A673 (cell line): ENCODE results near the gene ARHGAP24. TPM values are rescaled to one million over a fixed set of nuclear protein-coding genes. Genes with fewer than 3 reads are reported as not detected.

Experiments
- BruUV-seq: library from RNA; stranded (reverse); fragments of 400-500 nt; replicated peaks from 2 replicates; lab custom pipeline; 2021; lab: Mats Ljungman, UMichigan
- CTCF ChIA-PET: fragments of 300-600 bp; sonication (Branson Sonifier 250); formaldehyde crosslinking; loops from one replicate; lab custom pipeline; 2022; ENCODE audit warnings: antibody characterized with exemption; lab: Charles Lee
- POLR2A ChIA-PET: fragments of 300-600 bp; sonication (Branson Sonifier 250); formaldehyde crosslinking; loops from one replicate; lab custom pipeline; 2022; ENCODE audit warnings: antibody characterized with exemption; ENCODE audit not compliant: low non-redundant PET; lab: Charles Lee
- DNase-seq: peaks from one replicate; pipeline ENCODE4 v3.0.0-alpha.2; 2015; ENCODE audit warnings: low spot score
- H3K27ac ChIP-seq: fragments of 200-600 bp; sonication (generic); 2 replicates; pipeline ENCODE4 v1.5.1; 2016; ENCODE audit warnings: mixed run types, low read depth, mild to moderate bottlenecking, mixed read lengths, antibody characterized with exemption, low read length; ENCODE audit not compliant: poor library complexity, severe bottlenecking
- H3K27me3 ChIP-seq: fragments of 200-600 bp; sonication (generic); replicated peaks from 2 replicates; pipeline ENCODE4 v1.6.1; 2017; ENCODE audit warnings: mixed run types, low read depth, mild to moderate bottlenecking, mixed read lengths, antibody characterized with exemption, low read length; ENCODE audit not compliant: insufficient read depth, poor library complexity
- H3K36me3 ChIP-seq: fragments of 200-600 bp; sonication (generic); 2 replicates; pipeline ENCODE4 v1.6.1; 2016; ENCODE audit warnings: mixed run types, mild to moderate bottlenecking, mixed read lengths, antibody characterized with exemption, low read length; ENCODE audit not compliant: insufficient read depth, poor library complexity, severe bottlenecking
- H3K4me1 ChIP-seq: fragments of 200-600 bp; sonication (generic); 2 replicates; pipeline ENCODE4 v1.6.1; 2017; ENCODE audit warnings: mixed run types, mild to moderate bottlenecking, mixed read lengths, antibody characterized with exemption, low read length; ENCODE audit not compliant: insufficient read depth, poor library complexity, severe bottlenecking
- H3K4me3 ChIP-seq: fragments of 200-600 bp; sonication (generic); 2 replicates; pipeline ENCODE4 v1.5.1; 2016; ENCODE audit warnings: low read depth, mixed run types, mild to moderate bottlenecking, mixed read lengths, low read length; ENCODE audit not compliant: poor library complexity, severe bottlenecking
- H3K9me3 ChIP-seq: fragments of 200-600 bp; sonication (generic); 2 replicates; pipeline ENCODE4 v1.6.1; 2016; ENCODE audit warnings: mixed run types, low read depth, mild to moderate bottlenecking, mixed read lengths, antibody characterized with exemption, low read length; ENCODE audit not compliant: poor library complexity, severe bottlenecking
- CTCF ChIP-seq: fragments of 300-800, 200-600 bp; sonication (generic); conservative IDR thresholded peaks from 2 replicates; pipeline ENCODE4 v1.5.1; 2017; ENCODE audit warnings: low read depth, mild to moderate bottlenecking, antibody characterized with exemption, low read length, moderate library complexity, mixed read lengths
- EZH2 ChIP-seq: fragments of 200-600 bp; sonication (generic); IDR thresholded peaks from 2 replicates; pipeline ENCODE4 v1.6.1; 2017; ENCODE audit warnings: borderline replicate concordance, low read depth, mild to moderate bottlenecking, mixed read lengths, antibody characterized with exemption, low read length; ENCODE audit not compliant: poor library complexity, severe bottlenecking
- intact Hi-C: fragments of 100-400 bp; cut with micrococcal nuclease; formaldehyde crosslinking; loops from one replicate; pipeline ENCODE4 v1.10.0; 2022; ENCODE audit not compliant: unreplicated experiment
- total RNA-seq: library from RNA; stranded (reverse); gene quantifications from 2 replicates; pipeline ENCODE4 v1.2.3, GENCODE V29; 2021

Gene ARHGAP24
- total RNA-seq, 1 experiment from 2014 or later: 5.8 TPM

- intact Hi-C loops: no loop called here
- Histone ChIP-seq H3K4me1 (no peaks in the 10 kb centered on the region), H3K36me3 (no peaks in the 10 kb centered on the region), H3K27me3 (no peaks in the 10 kb centered on the region), H3K9me3 (no peaks in the 10 kb centered on the region), H3K27ac (no peak overlapping the region), H3K4me3 (no peak overlapping the region)
- ChIA-PET CTCF (no interaction called here), POLR2A (no interaction called here)
- no peak for TF ChIP-seq EZH2
- no peak for TF ChIP-seq CTCF
- no peak for DNase-seq
- BruUV-seq: no TSS peak
Measured at GRCh38 chr4:85696661-85697060, 221.7 kb downstream of the ARHGAP24 start.

- H3K9me3 ChIP-seq: no peaks in the 10 kb centered on the region
- no peaks in the 10 kb centered on the region for H3K27me3 ChIP-seq
- no peaks in the 10 kb centered on the region for H3K36me3 ChIP-seq
- intact Hi-C loops: no loop called here
- TF ChIP-seq CTCF: no peak
- no peak for TF ChIP-seq EZH2
- H3K4me3 ChIP-seq: no peak overlapping the region
- ChIA-PET CTCF (no interaction called here), POLR2A (no interaction called here)
- BruUV-seq: no TSS peak
- H3K4me1 ChIP-seq: no peaks in the 10 kb centered on the region
- DNase-seq: no peak
- no peak overlapping the region for H3K27ac ChIP-seq
Measured at GRCh38 chr4:85697854-85698253, 222.9 kb downstream of the ARHGAP24 start.

GRCh38 chr4:85700362-85700761 is 225.4 kb downstream of the ARHGAP24 start:
- Histone ChIP-seq H3K9me3 (no peaks in the 10 kb centered on the region), H3K4me3 (no peak overlapping the region), H3K27me3 (no peaks in the 10 kb centered on the region), H3K27ac (no peak overlapping the region), H3K36me3 (no peaks in the 10 kb centered on the region), H3K4me1 (no peaks in the 10 kb centered on the region)
- intact Hi-C loops: no loop called here
- no TSS peak for BruUV-seq
- no peak for DNase-seq
- CTCF ChIA-PET: no interaction called here
- TF ChIP-seq CTCF: no peak
- TF ChIP-seq EZH2: no peak
- POLR2A ChIA-PET: no interaction called here
